HG03064 (cell line): ENCODE measurements around the gene IRAG1.
A peak's percentile ranks its signal among the peaks of the same experiment; 100 is the strongest.

Experiments used
- ATAC-seq: cut with Tn5 transposase; IDR thresholded peaks from one replicate; pipeline ENCODE4 v1.9.1; 2021; ENCODE audit warnings: low read depth; ENCODE audit not compliant: unreplicated experiment

Gene IRAG1

GRCh38 chr11:10693509-10694081 lies at the start of gene IRAG1:
TSS of gene IRAG1 (minus strand) at chr11:10693755. CDS start at chr11:10693602, 153 bp downstream.
- ATAC-seq: no peak

- no peak for ATAC-seq
These were observed 49.1 kb upstream of the IRAG1 start for GRCh38 chr11:10742460-10743208.

- ATAC-seq: peak; percentile 95
These were observed 42.2 kb upstream of the IRAG1 start for GRCh38 chr11:10735481-10736475.

- no peak for ATAC-seq
These were observed 37.6 kb upstream of the IRAG1 start for GRCh38 chr11:10731064-10731680.

GRCh38 chr11:10730151-10730550 lies 36.6 kb upstream of the IRAG1 start:
- no peak for ATAC-seq

- ATAC-seq: no peak
These were observed 35.4 kb upstream of the IRAG1 start for GRCh38 chr11:10728789-10729472.

- no peak for ATAC-seq
These were observed 34.6 kb upstream of the IRAG1 start for GRCh38 chr11:10728154-10728553.

- no peak for ATAC-seq
These were observed 33.7 kb upstream of the IRAG1 start for GRCh38 chr11:10727146-10727851.

- no peak for ATAC-seq
These were observed 32.3 kb upstream of the IRAG1 start for GRCh38 chr11:10725907-10726253.

- no peak for ATAC-seq
These were observed 31.8 kb upstream of the IRAG1 start for GRCh38 chr11:10725114-10725906.

GRCh38 chr11:10722307-10722706 lies 28.8 kb upstream of the IRAG1 start:
- no peak for ATAC-seq

GRCh38 chr11:10720881-10721376 lies 27.4 kb upstream of the IRAG1 start:
- ATAC-seq: no peak

- no peak for ATAC-seq
These were observed 26.1 kb upstream of the IRAG1 start for GRCh38 chr11:10719616-10720015.

- no peak for ATAC-seq
These were observed 23.1 kb upstream of the IRAG1 start for GRCh38 chr11:10716543-10717259.

- ATAC-seq: no peak
These were observed 22.6 kb upstream of the IRAG1 start for GRCh38 chr11:10716122-10716521.

GRCh38 chr11:10715571-10715970 lies 22.0 kb upstream of the IRAG1 start:
- ATAC-seq: no peak

- ATAC-seq: no peak
These were observed 15.9 kb upstream of the IRAG1 start for GRCh38 chr11:10709299-10710086.
